HL-60 (cell line): ENCODE results near the gene ARF5.

Source experiments
- CTCF ChIP-seq: IDR thresholded peaks from one replicate; pipeline ENCODE4 v1.5.1; 2011; ENCODE audit warnings: low read length, control low read depth, inconsistent platforms; ENCODE audit not compliant: insufficient read depth
- GABPA ChIP-seq: IDR thresholded peaks from 2 replicates; pipeline ENCODE4 v1.6.1; 2012; ENCODE audit warnings: low read depth
- POLR2AphosphoS5 ChIP-seq: IDR thresholded peaks from 2 replicates; pipeline ENCODE4 v1.6.1; 2012; ENCODE audit warnings: low read depth
- REST ChIP-seq: IDR thresholded peaks from 2 replicates; pipeline ENCODE4 v1.6.1; 2012; ENCODE audit warnings: low read depth; ENCODE audit not compliant: insufficient replicate concordance

GRCh38 chr7:127580612-127581011, 7.6 kb upstream of the ARF5 start:
- TF ChIP-seq GABPA (no peak), CTCF (no peak), REST (no peak), POLR2AphosphoS5 (no peak)
